GM21526 (cell line): Measurements from ENCODE around the gene ASTN2.

Source experiments
- ATAC-seq: cut with Tn5 transposase; IDR thresholded peaks from one replicate; pipeline ENCODE4 v1.9.1; 2021; ENCODE audit warnings: moderate library complexity; ENCODE audit not compliant: unreplicated experiment, low FRiP score

The ASTN2 gene

GRCh38 chr9:117414906-117415331, at the start of gene ASTN2:
Gene ASTN2, minus strand, starts transcription at chr9:117415057. Its CDS starts 119 bp downstream, at chr9:117414938.
- ATAC-seq = no peak

- no peak for ATAC-seq
These were observed 48.0 kb upstream of the ASTN2 start for GRCh38 chr9:117462861-117463260.

DNA sequence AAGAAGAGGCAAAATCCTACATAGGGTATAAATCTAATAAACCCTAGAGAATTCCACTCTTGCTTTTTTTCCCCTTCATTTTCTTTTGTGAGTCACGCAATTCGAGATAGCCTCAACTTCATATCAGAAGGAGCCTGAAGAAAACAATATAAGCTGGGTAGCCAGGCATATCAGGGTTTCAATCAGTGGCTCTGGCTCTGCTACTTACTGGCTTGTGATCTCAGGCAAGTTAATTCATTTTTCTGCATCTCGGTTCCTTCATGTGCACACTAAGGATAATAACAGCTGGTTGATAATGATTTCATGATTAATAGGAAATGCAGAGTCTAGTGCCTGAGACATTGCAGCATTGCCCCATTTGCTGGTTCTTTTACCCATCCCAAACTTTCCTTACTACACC, 46.5 kb upstream of the ASTN2 start:
- no peak for ATAC-seq

GRCh38 chr9:117460743-117461142, 45.9 kb upstream of the ASTN2 start:
- ATAC-seq = no peak

DNA sequence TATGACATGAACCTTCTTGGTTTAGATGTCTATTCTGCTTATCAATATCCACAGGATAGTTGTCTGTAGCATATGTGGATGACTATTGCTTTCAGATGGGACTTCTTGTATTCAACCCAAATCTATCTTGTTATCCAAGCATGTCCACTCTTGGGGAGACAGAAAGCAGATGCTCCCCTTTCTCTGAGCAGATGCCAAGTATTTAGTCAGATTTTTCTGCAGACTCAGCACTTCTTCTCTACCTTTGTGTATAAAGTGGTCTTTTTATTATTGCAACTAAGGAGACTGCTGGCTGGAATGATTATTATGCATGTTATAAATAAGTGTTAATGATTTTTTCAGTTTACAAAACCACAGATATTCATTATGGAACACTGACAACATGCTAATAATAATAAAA, 45.1 kb upstream of the ASTN2 start:
- no peak for ATAC-seq

DNA sequence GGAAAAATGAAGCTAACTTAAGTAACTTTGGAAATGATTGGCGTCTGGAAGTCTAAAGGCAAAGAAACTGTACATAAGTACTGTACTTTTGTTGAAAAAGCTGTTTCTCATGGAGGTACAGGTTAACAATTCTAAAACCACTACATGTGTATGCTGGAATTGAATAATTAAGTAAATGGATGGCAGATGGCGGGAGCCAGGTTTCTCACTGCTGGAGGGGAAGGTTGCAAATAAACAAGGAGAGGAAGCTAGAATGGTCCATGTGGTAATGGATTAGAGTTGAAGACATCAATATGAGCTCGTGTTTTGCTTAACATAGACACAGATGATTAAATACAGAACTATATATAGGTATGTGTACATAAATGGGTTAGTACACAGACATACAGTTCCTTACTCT, 43.2 kb upstream of the ASTN2 start:
- no peak for ATAC-seq

DNA sequence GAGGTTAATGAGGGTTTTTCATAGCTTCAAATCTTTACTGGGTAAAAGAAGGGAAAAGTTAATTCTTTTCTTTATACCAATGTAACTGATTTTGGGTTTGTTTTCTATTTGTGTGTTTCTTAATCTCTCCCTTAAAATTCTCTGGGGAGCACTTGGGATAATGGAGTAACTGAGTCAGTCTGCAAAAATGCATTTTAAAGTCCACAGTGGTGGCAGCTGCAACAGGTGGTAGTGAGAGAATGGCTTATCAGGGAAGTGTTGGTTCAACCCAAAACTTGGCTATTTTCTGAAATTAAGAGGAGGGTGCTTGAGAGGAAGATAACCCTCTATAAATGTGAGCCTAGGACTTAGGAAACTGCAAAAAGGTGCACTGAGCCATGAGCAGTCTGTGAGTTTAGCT, 39.9 kb upstream of the ASTN2 start:
- no peak for ATAC-seq

GRCh38 chr9:117453737-117454136, 38.9 kb upstream of the ASTN2 start:
- no peak for ATAC-seq

DNA sequence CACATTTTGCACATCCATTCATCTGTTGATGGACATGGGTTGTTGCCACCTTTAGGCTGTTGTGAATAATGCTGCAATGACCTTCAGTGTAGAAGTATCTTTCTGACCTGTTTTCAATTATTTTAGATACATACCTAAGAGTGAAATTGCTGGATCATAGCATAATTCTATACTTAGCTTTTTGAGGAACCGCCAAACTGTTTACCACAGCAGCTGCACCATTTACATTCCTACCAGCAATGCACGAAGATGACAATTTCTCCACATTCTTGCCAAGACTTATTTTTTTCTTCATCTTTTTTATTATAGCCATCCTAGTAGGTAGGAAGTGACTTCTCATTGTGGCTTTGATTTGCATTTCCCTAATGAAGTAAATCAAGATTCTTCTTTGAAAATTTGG, 36.5 kb upstream of the ASTN2 start:
- no peak for ATAC-seq

DNA sequence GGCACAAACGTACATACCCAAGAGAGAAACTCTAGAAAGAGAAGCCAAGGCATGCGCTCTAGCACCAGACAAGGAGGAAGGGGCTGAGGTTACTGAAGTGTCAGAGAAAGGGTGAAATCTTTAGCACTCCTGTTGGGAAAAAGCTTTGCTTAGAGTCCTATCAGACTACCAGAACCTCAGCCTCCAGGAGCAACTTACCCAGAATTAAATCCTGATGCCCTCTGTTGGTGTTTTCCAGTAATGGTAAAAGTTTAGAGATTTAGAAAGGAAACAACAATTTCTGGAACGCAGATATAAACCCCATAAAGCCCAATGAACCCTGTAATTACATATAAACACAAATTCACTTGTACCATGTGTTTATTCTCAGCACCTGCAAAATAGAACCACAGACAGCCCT, 33.2 kb upstream of the ASTN2 start:
- no peak for ATAC-seq

DNA sequence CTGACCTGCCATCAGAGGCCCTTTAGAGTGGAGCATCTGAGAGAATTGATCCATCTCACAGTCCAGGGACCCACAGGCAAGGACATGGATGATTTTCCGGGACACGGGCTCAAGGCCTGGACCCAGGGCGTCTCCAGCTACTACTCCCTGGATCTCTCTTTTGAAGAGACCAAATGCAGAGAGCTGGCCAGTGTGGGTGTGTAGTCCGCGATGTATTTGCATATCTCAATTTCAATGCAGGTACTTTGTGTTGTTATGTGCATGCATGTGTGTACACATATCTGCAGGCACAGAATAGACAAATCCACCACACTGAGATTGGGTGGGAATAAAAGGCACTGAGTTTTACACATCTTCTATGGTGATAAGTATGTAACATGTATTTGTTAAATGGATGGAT, 30.8 kb upstream of the ASTN2 start:
- ATAC-seq = no peak

GRCh38 chr9:117444501-117444900, 29.6 kb upstream of the ASTN2 start:
- no peak for ATAC-seq

GRCh38 chr9:117437283-117437682, 22.4 kb upstream of the ASTN2 start:
- ATAC-seq = no peak

DNA sequence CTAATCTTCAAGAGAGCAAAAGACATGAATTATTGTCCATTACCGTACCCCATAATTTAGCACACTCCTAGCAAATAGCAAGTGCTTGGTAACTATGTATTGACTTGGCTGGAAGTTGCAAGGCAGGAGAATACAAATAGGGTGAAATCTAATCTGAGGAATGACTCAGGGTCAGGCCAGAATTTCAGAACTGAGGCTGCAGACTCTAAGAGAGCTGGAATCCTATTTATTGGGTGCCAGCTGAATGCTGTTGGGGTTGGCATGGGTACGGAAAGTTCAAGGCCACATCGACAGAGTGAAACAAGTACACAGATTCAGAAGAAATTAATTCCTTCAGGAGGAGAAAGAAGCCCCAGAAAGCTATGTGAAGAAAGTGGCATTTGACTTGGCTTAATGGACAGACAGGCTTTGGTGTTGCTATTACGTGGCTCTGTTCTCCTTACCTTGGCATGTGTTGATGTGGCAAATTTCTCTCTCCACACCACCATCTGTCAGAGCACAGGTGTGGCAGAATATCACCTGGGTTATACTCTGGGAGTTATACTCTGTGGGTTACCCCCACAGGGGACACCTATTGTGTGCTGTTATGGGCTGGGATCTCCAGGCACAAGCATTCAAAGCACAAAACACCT, 20.9 kb upstream of the ASTN2 start:
- ATAC-seq = no peak

GRCh38 chr9:117434566-117434965, 19.7 kb upstream of the ASTN2 start:
- no peak for ATAC-seq

- no peak for ATAC-seq
These were observed 16.0 kb upstream of the ASTN2 start for GRCh38 chr9:117430813-117431212.

DNA sequence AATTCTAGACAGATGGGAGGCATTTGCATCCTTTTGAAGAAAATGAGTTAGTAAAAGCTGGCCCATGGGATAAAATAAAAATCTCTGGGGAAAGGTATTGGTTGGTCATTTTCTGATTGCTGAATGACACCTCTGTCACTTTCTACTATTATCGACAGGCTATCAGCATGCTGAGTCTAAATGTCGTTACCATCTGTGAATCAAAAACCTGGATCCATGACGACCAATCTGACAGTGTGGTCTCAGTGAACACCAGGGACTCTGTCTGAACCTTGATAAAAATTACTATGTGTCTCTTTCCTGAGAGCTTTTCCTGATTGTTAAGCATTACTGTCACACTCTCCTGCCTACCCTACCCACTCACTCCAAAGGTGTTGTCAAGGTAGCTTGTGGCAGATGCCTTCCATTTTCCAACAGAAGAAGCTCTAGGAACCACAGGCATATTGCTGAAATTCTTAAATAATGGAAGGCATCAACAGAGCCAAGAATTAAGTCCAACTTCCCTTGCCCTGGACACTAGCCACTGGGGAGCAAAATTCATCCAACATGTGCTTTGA, 12.6 kb upstream of the ASTN2 start:
- ATAC-seq = no peak

GRCh38 chr9:117425566-117425965, 10.7 kb upstream of the ASTN2 start:
- ATAC-seq = no peak

GRCh38 chr9:117424291-117424690, 9.4 kb upstream of the ASTN2 start:
- ATAC-seq = no peak

DNA sequence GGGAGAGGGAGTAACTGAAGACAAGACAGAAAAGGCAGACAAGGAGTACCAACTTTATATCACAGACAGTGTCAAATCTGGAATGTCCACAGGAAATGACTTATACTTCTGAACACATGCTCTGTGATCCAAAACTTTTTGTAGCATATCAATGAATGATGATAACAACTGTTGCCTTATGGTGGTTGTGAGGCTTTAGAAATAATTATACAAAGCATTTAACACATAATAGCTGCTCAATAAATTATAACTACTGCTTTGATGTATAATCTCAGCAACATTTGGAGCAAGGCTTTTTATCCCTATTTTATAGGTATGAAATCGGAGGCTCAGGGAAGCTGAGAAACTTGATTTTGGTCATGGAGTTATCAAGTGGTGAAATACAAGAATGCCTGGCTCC, 3.3 kb upstream of the ASTN2 start:
- ATAC-seq = no peak

DNA sequence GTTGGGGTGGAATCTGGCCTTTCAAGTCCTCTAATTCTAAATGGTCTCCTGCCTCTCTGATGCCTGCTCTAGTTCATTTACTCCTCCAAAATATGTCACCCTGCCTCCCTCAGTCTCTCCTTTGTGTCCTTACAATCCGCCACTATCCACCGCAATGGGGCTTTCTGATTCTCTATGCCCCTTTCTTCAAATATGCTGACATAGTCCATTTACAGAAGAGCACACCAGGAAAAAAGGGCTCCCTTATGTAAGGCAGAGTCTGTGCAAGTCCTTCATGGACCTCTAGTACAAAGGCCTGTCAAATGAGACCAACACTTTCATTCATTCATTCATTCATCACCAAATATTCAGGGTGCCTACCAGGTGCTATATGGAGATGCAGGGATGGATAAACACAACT, 2.0 kb upstream of the ASTN2 start:
- ATAC-seq = no peak

GRCh38 chr9:117415358-117415914, 579 bp upstream of the ASTN2 start:
- ATAC-seq = no peak
